GM12801 (cell line): ENCODE data around the gene CCT8.

Experiments
- CTCF ChIP-seq: IDR thresholded peaks from one replicate; pipeline ENCODE4 v1.5.1; 2011; ENCODE audit warnings: control low read depth; ENCODE audit not compliant: insufficient read length; ENCODE audit errors: extremely low read depth

Gene CCT8

DNA sequence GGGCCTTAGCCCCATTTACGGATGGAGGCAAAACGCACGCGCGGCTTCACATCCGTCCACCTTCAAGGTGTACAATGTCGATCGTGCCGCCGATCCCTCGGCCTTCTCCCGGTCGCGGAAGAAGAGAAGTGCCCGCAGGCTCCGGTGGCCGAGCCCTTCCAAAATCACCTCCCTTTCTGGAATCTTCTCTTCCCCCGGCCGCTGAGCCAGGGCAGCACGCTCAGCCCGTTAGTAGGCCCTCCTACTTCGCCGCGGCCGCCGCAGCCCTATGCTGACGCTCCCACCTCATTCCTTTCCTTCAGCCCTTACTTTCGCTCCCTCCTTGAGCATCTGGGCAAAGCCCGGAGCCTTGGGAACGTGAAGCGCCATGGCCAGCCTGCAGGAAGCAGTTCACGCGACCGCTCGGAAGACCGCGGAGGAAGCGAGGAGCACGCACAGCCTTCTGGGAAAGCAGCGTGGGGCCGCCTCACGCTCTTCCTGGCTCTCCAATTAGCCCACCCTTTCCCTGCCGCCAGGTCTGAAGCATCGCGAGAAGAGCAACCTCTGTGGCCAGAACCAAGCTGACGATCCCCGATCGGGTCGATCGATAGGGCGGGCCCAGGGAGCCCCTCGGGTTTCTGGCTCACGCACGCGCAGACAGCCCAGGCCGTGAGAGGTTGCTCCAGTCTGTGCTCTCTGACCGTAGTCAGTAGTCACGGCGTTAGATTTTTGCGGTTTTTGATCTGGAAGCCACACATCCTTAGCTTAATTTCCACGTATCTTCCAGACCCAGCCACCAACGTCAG, at the start of gene CCT8:
Gene CCT8 (minus strand): TSS at position 427 of the 785 bp plus-strand sequence. CDS start 58 bp downstream, at position 369.
- no peak for TF ChIP-seq CTCF

DNA sequence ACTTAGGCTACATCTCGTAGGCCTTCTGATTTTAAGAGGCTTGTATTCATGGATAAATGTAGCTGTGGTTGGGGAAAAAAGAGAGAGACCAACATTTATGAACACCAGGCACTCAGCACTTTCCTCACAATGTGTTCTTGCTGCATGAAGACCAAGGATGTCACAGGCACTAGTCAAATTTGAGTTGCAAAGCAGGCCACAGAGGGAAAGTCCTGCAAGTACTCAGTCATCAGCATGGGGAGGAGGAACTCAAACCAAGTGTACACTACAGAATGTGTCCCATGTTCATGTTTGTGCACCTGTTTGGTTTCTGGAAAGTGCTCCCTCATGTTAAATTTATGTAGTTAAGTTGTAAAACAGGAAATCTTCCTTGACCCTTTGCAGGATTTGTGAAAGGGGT, 48.3 kb upstream of the CCT8 start:
- TF ChIP-seq CTCF: no peak

DNA sequence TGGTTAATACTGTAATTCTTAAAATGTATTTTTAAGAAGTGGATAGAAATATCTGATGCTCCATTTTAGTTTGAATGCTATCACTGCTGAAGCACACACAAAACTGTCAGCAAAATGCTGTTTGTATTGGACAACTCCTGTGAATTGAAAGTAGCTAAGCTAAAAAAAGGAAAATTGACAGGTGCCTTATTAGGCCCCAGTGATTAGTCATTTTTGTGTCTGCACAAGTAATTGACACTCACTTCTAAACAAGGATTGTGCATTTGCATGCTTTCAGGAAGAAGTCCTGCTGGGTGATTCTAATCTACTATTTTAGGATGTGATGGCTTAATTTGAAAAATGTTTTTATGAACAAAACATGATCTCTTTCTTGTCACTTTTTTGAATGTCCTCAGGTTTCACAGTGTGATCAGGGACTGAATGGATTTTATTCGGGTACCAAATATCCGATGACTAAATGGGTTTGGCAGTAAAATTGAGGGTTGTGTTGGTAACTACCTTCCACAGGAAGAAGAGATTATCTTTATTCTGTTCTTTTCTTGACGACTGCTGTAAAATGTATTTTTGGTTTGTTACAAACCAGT, 44.0 kb upstream of the CCT8 start:
- no peak for TF ChIP-seq CTCF

- TF ChIP-seq CTCF: no peak
These were observed 42.5 kb upstream of the CCT8 start for GRCh38 chr21:29115899-29116298.

- no peak for TF ChIP-seq CTCF
These were observed 41.5 kb upstream of the CCT8 start for GRCh38 chr21:29114765-29115500.

DNA sequence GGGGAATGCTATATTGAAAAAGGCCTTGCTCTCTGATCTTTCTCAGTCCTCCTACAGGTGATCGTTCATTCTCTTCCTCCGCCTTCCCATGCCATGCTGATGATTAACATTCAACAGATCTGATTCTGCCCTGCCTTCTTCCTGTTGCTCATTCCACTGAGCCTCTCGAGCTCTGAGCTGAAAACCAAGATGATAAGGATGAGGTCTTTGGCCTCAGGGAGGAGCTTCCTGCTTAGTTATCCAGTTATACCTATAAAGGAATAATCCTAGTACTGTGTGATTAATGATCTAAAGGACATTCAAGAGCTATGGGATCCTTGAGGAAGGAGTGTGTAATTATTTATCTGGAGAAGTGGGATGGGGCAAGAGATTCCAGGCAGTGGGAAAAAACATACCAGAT, 31.8 kb upstream of the CCT8 start:
- TF ChIP-seq CTCF: no peak

DNA sequence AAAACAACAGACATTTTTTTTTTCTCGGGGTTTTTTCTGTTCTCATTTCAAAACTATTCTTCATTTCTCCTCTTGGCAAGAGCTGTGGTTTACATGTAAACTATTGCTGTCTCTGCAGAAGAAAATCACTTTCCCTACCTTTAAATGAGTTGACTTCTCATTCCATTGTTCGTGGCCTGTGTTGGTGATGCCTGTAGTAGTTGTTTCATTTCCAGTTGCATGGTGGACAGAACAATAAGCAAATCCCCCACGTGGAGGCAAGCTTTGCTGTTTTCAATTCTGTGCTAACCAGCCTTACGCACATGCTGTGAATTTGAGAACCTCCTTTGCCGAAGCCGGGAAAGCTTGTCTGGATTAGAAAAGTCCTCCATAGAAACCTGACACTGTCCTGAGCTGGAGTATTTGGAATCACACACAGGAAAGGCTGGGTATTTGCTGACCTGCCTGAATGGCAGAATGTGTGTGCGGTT, 30.8 kb upstream of the CCT8 start:
- no peak for TF ChIP-seq CTCF
